Stomach (tissue), 9 donors: ENCODE data around the gene TMCC1. TPM values are rescaled to one million over a fixed set of nuclear protein-coding genes. Genes with fewer than 3 reads are reported as not detected.

Experiments
- DNase-seq, 2 donors: peaks; one replicate each; pipeline versions ENCODE4 v3.0.0 to v3.0.0-alpha.2; 2013 to 2019
- H3K27ac ChIP-seq, 5 donors: fragments of 200-600 bp in 4 of 5; sonication (generic) in 4 of 5; one replicate each; pipeline ENCODE4 v1.5.1; 2013 to 2019; ENCODE audit warnings: mild to moderate bottlenecking in 1 of 5, moderate library complexity in 1 of 5
- H3K27me3 ChIP-seq, 3 donors: fragments of 200-600 bp; sonication (generic); one replicate each; pipeline ENCODE4 v1.5.1; 2017 to 2019; ENCODE audit warnings: mixed run types in 1 of 3
- H3K36me3 ChIP-seq, 4 donors: fragments of 200-600 bp; sonication (generic); 1 replicate in 3 of 4; 2 replicates in 1 of 4; pipeline ENCODE4 v1.5.1; 2016 to 2019
- H3K4me1 ChIP-seq, 4 donors: fragments of 200-600 bp; sonication (generic); one replicate each; pipeline ENCODE4 v1.5.1; 2016 to 2019
- H3K4me3 ChIP-seq, 4 donors: fragments of 200-600 bp; sonication (generic) in 3 of 4; one replicate each; pipeline ENCODE4 v1.5.1; 2016 to 2019; ENCODE audit warnings: mild to moderate bottlenecking in 1 of 4
- H3K9me3 ChIP-seq, 4 donors: fragments of 200-600 bp; sonication (generic); one replicate each; pipeline ENCODE4 v1.5.1; 2016 to 2019
- CTCF ChIP-seq, 7 experiments: fragments of 450-650 bp in 4 of 7; fragments of 200-600 bp in 3 of 7; sonication (generic) in 3 of 7; IDR thresholded peaks; one replicate each; pipeline ENCODE4 v1.5.1; 2016 to 2019; ENCODE audit warnings: antibody characterized with exemption in 7 of 7, control low read depth in 2 of 7, mild to moderate bottlenecking in 1 of 7
- EP300 ChIP-seq: sonication (generic); formaldehyde crosslinking; IDR thresholded peaks from one replicate; pipeline ENCODE4 v1.6.1; 2017; ENCODE audit warnings: antibody characterized with exemption
- POLR2A ChIP-seq, 4 donors: fragments of 450-650 bp; IDR thresholded peaks; one replicate each; pipeline ENCODE4 v1.6.1; 2016; ENCODE audit warnings: antibody characterized with exemption in 4 of 4, control low read depth in 2 of 4, mild to moderate bottlenecking in 1 of 4, moderate library complexity in 1 of 4
- POLR2AphosphoS5 ChIP-seq, 3 donors: sonication (generic); formaldehyde crosslinking; IDR thresholded peaks; one replicate each; pipeline ENCODE4 v1.6.1; 2016; ENCODE audit warnings: antibody characterized with exemption in 3 of 3
- WGBS, 5 donors: extraction: QIAGEN DNeasy Blood & Tissue Kit in 3 of 5; methylation state at CpG; one replicate each; pipeline versions ENCODE4 v1.1.5 to v1.1.7; 2013 to 2018; 5-methylcytosine and 5-hydroxymethylcytosine counted together
- intact Hi-C: fragments of 100-400 bp; cut with DNase I; formaldehyde crosslinking; loops from one replicate; pipeline ENCODE4 v1.15.1; 2023; ENCODE audit warnings: low total_unique reads
- polyA plus RNA-seq, 3 donors: library from polyadenylated mRNA; stranded (reverse); fragments of 200-250 nt; gene quantifications; one replicate each; pipeline ENCODE4 v1.2.3, GENCODE V29; 2013
- total RNA-seq, 5 donors: library from RNA; depleted of rRNA; stranded (reverse); fragments of >200 nt; gene quantifications; one replicate each; pipeline versions ENCODE4 v1.1.0 to v1.2.3, GENCODE V29; 2014 to 2016
- donor health status: healthy with polysubstance abuse.
- donor health status: Bipolar disorder and iron deficiency.
- donor health status: healthy.

TMCC1 gene
- total and polyA plus RNA-seq, 8 donors = 5.0 to 26.6 (median 9.3) TPM

GRCh38 chr3:129638481-129638880, 255.0 kb downstream of the TMCC1 start:
- Histone ChIP-seq H3K27ac (no peak overlapping the region), H3K36me3 (no peaks in the 10 kb centered on the region), H3K27me3 (no peaks in the 10 kb centered on the region), H3K9me3 (peaks cover 0 to 5% (median 3%) of the 10 kb centered on the region in 4 donors), H3K4me1 (no peaks in the 10 kb centered on the region), H3K4me3 (no peak overlapping the region)
- intact Hi-C loops = loop anchor here (10.0 kb wide), 1 partner anchor 306 kb away; no protein-coding TSS in a partner anchor
- WGBS, 5 donors = 76 to 80% (median 77%) methylated on average over 3 of the region's 3 CpGs
- no peak for DNase-seq
- TF ChIP-seq EP300 (no peak), CTCF (IDR thresholded peaks at IDR 0.05) (no peak), POLR2AphosphoS5 (IDR thresholded peaks at IDR 0.05) (no peak), POLR2A (IDR thresholded peaks at IDR 0.05) (no peak)

GRCh38 chr3:129636082-129636481, 257.4 kb downstream of the TMCC1 start:
- intact Hi-C loops = loop anchor here (10.0 kb wide), 1 partner anchor 309 kb away; no protein-coding TSS in a partner anchor
- TF ChIP-seq POLR2AphosphoS5 (IDR thresholded peaks at IDR 0.05) = no peak
- DNase-seq = no peak
- Histone ChIP-seq H3K27me3 (no peaks in the 10 kb centered on the region), H3K36me3 (no peaks in the 10 kb centered on the region), H3K4me1 (no peaks in the 10 kb centered on the region), H3K4me3 (no peak overlapping the region), H3K9me3 (peaks cover 0 to 5% (median 3%) of the 10 kb centered on the region in 4 donors), H3K27ac (no peak overlapping the region)
- WGBS, 5 donors = 72 to 92% (median 87%) methylated on average over 3 of the region's 3 CpGs

- WGBS, 5 donors = 93 to 98% (median 97%) methylated on average over 4 of the region's 4 CpGs
- no peak for DNase-seq
- intact Hi-C loops = loop anchor here (10.0 kb wide), 1 partner anchor 309 kb away; no protein-coding TSS in a partner anchor
- Histone ChIP-seq H3K36me3 (no peaks in the 10 kb centered on the region), H3K27ac (no peak overlapping the region), H3K4me1 (no peaks in the 10 kb centered on the region), H3K9me3 (peaks cover 0 to 5% (median 3%) of the 10 kb centered on the region in 4 donors), H3K4me3 (no peak overlapping the region), H3K27me3 (no peaks in the 10 kb centered on the region)
- TF ChIP-seq POLR2A (IDR thresholded peaks at IDR 0.05) (no peak), EP300 (no peak), CTCF (IDR thresholded peaks at IDR 0.05) (no peak), POLR2AphosphoS5 (IDR thresholded peaks at IDR 0.05) (no peak)
Observed at GRCh38 chr3:129635656-129636055, 257.9 kb downstream of the TMCC1 start.

GRCh38 chr3:129633751-129634481, 259.6 kb downstream of the TMCC1 start:
- Histone ChIP-seq H3K27me3 (no peaks in the 10 kb centered on the region), H3K36me3 (no peaks in the 10 kb centered on the region), H3K4me1 (peaks cover 0 to under 1% (median 0%) of the 10 kb centered on the region in 4 donors), H3K9me3 (peaks cover 0 to 5% (median 3%) of the 10 kb centered on the region in 4 donors), H3K4me3 (no peak overlapping the region), H3K27ac (no peak overlapping the region)
- 72 to 85% (median 79%) methylated on average over 5 to 10 of the region's 10 CpGs for WGBS, 5 donors
- TF ChIP-seq POLR2AphosphoS5 (IDR thresholded peaks at IDR 0.05) (no peak), EP300 (no peak), CTCF (IDR thresholded peaks at IDR 0.05) (no peak), POLR2A (IDR thresholded peaks at IDR 0.05) (no peak)
- DNase-seq = no peak
- intact Hi-C loops = loop anchor here (10.0 kb wide), 1 partner anchor 311 kb away; no protein-coding TSS in a partner anchor

GRCh38 chr3:129632977-129633376, 260.5 kb downstream of the TMCC1 start:
- H3K4me1 ChIP-seq = peaks cover 6 to 10% (median 7%) of the 10 kb centered on the region in 4 donors
- no peak overlapping the region for H3K4me3 ChIP-seq
- H3K36me3 ChIP-seq = no peaks in the 10 kb centered on the region
- DNase-seq = no peak
- no peaks in the 10 kb centered on the region for H3K27me3 ChIP-seq
- intact Hi-C loops = loop anchor here (10.0 kb wide), 1 partner anchor 312 kb away; no protein-coding TSS in a partner anchor
- TF ChIP-seq POLR2A (IDR thresholded peaks at IDR 0.05) = no peak
- no peak for TF ChIP-seq EP300
- TF ChIP-seq CTCF (IDR thresholded peaks at IDR 0.05) = no peak
- no peak for TF ChIP-seq POLR2AphosphoS5 (IDR thresholded peaks at IDR 0.05)
- no peak overlapping the region for H3K27ac ChIP-seq
- 91 to 95% (median 92%) methylated on average over 6 to 10 of the region's 10 CpGs for WGBS, 5 donors
- peaks cover 0 to 5% (median 3%) of the 10 kb centered on the region in 4 donors for H3K9me3 ChIP-seq
